Lung (tissue), 12 donors: Measurements from ENCODE around the gene MLST8. TPM values are rescaled to one million over a fixed set of nuclear protein-coding genes. Genes with fewer than 3 reads are reported as not detected.

Source experiments
- ATAC-seq: fragments of 200-7000 bp; cut with Tn5 transposase; one replicate; pipeline ENCODE4 v1.9.1; 2020; ENCODE audit warnings: moderate number of reproducible peaks; ENCODE audit not compliant: insufficient read depth, low FRiP score
- DNase-seq, 3 donors: peaks; one replicate each; pipeline ENCODE4 v3.0.0-alpha.2; 2013 to 2017
- H3K27ac ChIP-seq, 2 donors: one replicate each; pipeline ENCODE4 v1.5.1; 2013; ENCODE audit warnings: mild to moderate bottlenecking in 2 of 2, moderate library complexity in 2 of 2, control low read depth in 1 of 2, inconsistent platforms in 1 of 2, low read depth in 1 of 2, low read length in 1 of 2
- H3K27me3 ChIP-seq, 3 donors: one replicate each; pipeline ENCODE4 v1.5.1; 2013; ENCODE audit warnings: low read length in 2 of 3; ENCODE audit not compliant: control insufficient read depth in 3 of 3, insufficient read depth in 3 of 3
- H3K36me3 ChIP-seq, 4 donors: one replicate each; pipeline ENCODE4 v1.5.1; 2013; ENCODE audit warnings: low read length in 4 of 4, mild to moderate bottlenecking in 1 of 4, moderate library complexity in 1 of 4; ENCODE audit not compliant: control insufficient read depth in 4 of 4, insufficient read depth in 4 of 4
- H3K4me1 ChIP-seq, 5 donors: one replicate each; pipeline ENCODE4 v1.5.1; 2013; ENCODE audit warnings: low read length in 5 of 5, mild to moderate bottlenecking in 2 of 5, moderate library complexity in 1 of 5; ENCODE audit not compliant: control insufficient read depth in 5 of 5, insufficient read depth in 5 of 5
- H3K4me3 ChIP-seq: one replicate; pipeline ENCODE4 v1.5.1; 2013; ENCODE audit warnings: mild to moderate bottlenecking, control low read depth, moderate library complexity
- H3K9ac ChIP-seq, 2 donors: one replicate each; pipeline ENCODE4 v1.5.1; 2013; ENCODE audit warnings: low read length in 2 of 2, control low read depth in 1 of 2; ENCODE audit not compliant: insufficient read depth in 1 of 2
- H3K9me3 ChIP-seq, 4 donors: one replicate each; pipeline ENCODE4 v1.5.1; 2013; ENCODE audit warnings: low read length in 3 of 4, mild to moderate bottlenecking in 1 of 4, moderate library complexity in 1 of 4; ENCODE audit not compliant: control insufficient read depth in 4 of 4, insufficient read depth in 3 of 4
- CTCF ChIP-seq: IDR thresholded peaks from 2 replicates; pipeline ENCODE4 v1.5.1; 2012; ENCODE audit warnings: mild to moderate bottlenecking; ENCODE audit errors: control extremely low read depth, extremely low read depth
- WGBS, 2 donors: extraction: QIAGEN DNeasy Blood & Tissue Kit; methylation state at CpG; one replicate each; pipeline ENCODE4 v1.1.7; 2013; 5-methylcytosine and 5-hydroxymethylcytosine counted together
- polyA plus RNA-seq, 2 donors: library from polyadenylated mRNA; stranded (reverse); fragments of 200-250 nt; gene quantifications; one replicate each; pipeline ENCODE4 v1.2.1, GENCODE V29; 2013
- total RNA-seq, 2 donors: library from RNA; depleted of rRNA in 1 of 2; stranded (reverse); fragments of >200 nt in 1 of 2; gene quantifications; one replicate each; pipeline ENCODE4 v1.2.1, GENCODE V29; 2014 to 2021
- donor health status: control.
- donor health status: control.
- donor health status: Bipolar disorder and iron deficiency.
- donor health status: healthy.
- donor health status: DM: yes; HTN: yes; CAD: no.

Gene MLST8
- total and polyA plus RNA-seq, 4 donors = 17.2 to 48.9 (median 41.2) TPM

GRCh38 chr16:2233046-2233775 is 28.0 kb downstream of the MLST8 start:
- Histone ChIP-seq H3K9me3 (peaks cover 0 to 22% (median 0%) of the 10 kb centered on the region in 4 donors), H3K4me3 (no peak overlapping the region), H3K27me3 (peaks cover 0 to 27% (median 4%) of the 10 kb centered on the region in 3 donors), H3K9ac (no peak overlapping the region), H3K36me3 (peaks cover 3 to 78% (median 31%) of the 10 kb centered on the region in 4 donors), H3K4me1 (peaks cover 0 to 13% (median 7%) of the 10 kb centered on the region in 5 donors), H3K27ac (no peak overlapping the region)
- DNase-seq (no peak), ATAC-seq (no peak)
- WGBS, 2 donors = 96% methylated on average over 27 to 28 of the region's 28 CpGs
- no peak for TF ChIP-seq CTCF

GRCh38 chr16:2233872-2234812 is 28.9 kb downstream of the MLST8 start:
- WGBS, 2 donors = 96 to 97% methylated on average over 50 to 51 of the region's 51 CpGs
- H3K4me1 ChIP-seq = peaks cover 0 to 13% (median 7%) of the 10 kb centered on the region in 5 donors
- H3K9me3 ChIP-seq = peaks cover 0 to 22% (median 0%) of the 10 kb centered on the region in 4 donors
- peaks cover 3 to 68% (median 26%) of the 10 kb centered on the region in 4 donors for H3K36me3 ChIP-seq
- no peak for DNase-seq
- no peak overlapping the region for H3K27ac ChIP-seq
- ATAC-seq = no peak
- H3K27me3 ChIP-seq = peaks cover 0 to 27% (median 4%) of the 10 kb centered on the region in 3 donors
- no peak overlapping the region for H3K4me3 ChIP-seq
- no peak overlapping the region for H3K9ac ChIP-seq
- no peak for TF ChIP-seq CTCF

GRCh38 chr16:2234813-2235170 is 29.5 kb downstream of the MLST8 start:
- Histone ChIP-seq H3K27me3 (peaks cover 0 to 27% (median 4%) of the 10 kb centered on the region in 3 donors), H3K4me1 (peaks cover 0 to 13% (median 7%) of the 10 kb centered on the region in 5 donors), H3K9me3 (peaks cover 0 to 22% (median 0%) of the 10 kb centered on the region in 4 donors), H3K36me3 (peaks cover 0 to 67% (median 21%) of the 10 kb centered on the region in 4 donors), H3K9ac (no peak overlapping the region), H3K27ac (no peak overlapping the region), H3K4me3 (no peak overlapping the region)
- TF ChIP-seq CTCF = no peak
- WGBS, 2 donors = 95 to 96% methylated on average over 18 of the region's 18 CpGs
- DNase-seq (no peak), ATAC-seq (no peak)
